Measurements from ENCODE around the gene KLHL35. TPM values are rescaled to one million over a fixed set of nuclear protein-coding genes. Genes with fewer than 3 reads are reported as not detected.
A peak's percentile ranks its signal among the peaks of the same experiment; 100 is the strongest.

Gene KLHL35
- total RNA-seq, 1 experiment from 2014 or later = 1.3 TPM

GRCh38 chr11:75422248-75423231, 10.5 kb downstream of the KLHL35 start:
- BruUV-seq (replicated peaks) = no TSS peak
- Mint-ChIP-seq H3K27me3 (ENCODE audit: unreplicated experiment) (no peaks in the 10 kb centered on the region), H3K27ac (ENCODE audit: unreplicated experiment) (no peak overlapping the region), H3K4me3 (ENCODE audit: low read depth, unreplicated experiment) (no peak overlapping the region), H3K4me1 (ENCODE audit: low read depth, unreplicated experiment) (peaks cover 27% of the 10 kb centered on the region), H3K9me3 (ENCODE audit: low read depth, unreplicated experiment) (no peaks in the 10 kb centered on the region), H3K36me3 (ENCODE audit: insufficient read depth, unreplicated experiment) (peaks cover 5% of the 10 kb centered on the region)
- TF ChIP-seq, protein P1, sequence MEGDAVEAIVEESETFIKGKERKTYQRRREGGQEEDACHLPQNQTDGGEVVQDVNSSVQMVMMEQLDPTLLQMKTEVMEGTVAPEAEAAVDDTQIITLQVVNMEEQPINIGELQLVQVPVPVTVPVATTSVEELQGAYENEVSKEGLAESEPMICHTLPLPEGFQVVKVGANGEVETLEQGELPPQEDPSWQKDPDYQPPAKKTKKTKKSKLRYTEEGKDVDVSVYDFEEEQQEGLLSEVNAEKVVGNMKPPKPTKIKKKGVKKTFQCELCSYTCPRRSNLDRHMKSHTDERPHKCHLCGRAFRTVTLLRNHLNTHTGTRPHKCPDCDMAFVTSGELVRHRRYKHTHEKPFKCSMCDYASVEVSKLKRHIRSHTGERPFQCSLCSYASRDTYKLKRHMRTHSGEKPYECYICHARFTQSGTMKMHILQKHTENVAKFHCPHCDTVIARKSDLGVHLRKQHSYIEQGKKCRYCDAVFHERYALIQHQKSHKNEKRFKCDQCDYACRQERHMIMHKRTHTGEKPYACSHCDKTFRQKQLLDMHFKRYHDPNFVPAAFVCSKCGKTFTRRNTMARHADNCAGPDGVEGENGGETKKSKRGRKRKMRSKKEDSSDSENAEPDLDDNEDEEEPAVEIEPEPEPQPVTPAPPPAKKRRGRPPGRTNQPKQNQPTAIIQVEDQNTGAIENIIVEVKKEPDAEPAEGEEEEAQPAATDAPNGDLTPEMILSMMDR (IDR thresholded peaks at IDR 0.05; ENCODE audit: unreplicated experiment) = no peak
- peak; percentile 34 for DNase-seq
- intact Hi-C loops (cut with micrococcal nuclease; ENCODE audit: unreplicated experiment) = no loop called here
- CTCF ChIA-PET = interaction anchor here (0.5 kb wide), 1 partner anchor 96 kb away, joined by 5 read pairs; no protein-coding TSS in a partner anchor

DNA sequence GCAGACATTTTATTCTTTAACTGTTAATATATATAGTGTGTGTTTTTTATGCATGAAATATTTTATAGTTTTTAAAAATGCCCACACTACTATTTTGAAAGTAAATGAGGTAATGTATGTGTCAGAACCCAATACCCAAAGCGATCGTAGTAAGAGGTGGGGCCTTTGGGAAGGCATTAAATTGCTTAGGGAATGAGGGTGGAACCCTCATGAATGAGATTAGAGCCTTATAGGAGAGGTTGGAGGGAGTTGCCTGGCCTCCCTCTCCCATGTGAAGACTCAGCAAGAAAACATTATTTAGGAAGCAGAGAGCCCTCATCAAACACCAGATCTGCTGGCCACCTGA, 11.1 kb downstream of the KLHL35 start:
- CTCF ChIA-PET = interaction anchor here (0.5 kb wide), 1 partner anchor 95 kb away, joined by 5 read pairs; no protein-coding TSS in a partner anchor
- H3K36me3 Mint-ChIP-seq (ENCODE audit: insufficient read depth, unreplicated experiment) = peaks cover 10% of the 10 kb centered on the region

DNA sequence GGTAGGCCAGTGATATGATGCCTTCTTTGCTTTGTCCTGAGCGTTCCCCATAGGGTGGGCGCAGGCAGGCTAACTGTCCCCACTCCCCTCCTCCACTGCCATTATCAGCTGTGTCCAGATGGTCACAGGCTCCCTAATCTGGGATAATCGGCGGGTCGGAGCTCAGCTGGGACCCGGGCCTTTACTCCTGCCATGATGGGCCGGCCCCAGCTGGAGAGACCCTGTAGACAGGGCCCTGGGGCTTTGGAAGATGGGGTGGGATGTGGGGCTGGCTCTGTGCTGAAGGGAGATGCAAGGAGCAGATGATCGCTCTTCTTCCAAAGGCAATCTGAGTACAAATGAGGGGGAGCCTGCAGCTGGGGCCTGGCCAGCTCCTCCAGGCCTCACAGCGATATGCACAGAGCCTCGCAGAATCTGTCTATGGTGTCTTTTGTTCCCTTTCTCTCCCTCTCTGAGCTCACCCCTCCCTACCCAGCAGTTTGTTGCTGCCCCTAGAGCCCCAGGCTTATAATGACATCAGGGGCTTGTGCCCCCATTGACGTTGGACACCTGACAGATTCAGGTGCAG, 11.9 kb downstream of the KLHL35 start:
- CTCF ChIA-PET = no interaction called here
- BruUV-seq (replicated peaks) = no TSS peak
- no peak overlapping the region for H3K27ac Mint-ChIP-seq (ENCODE audit: unreplicated experiment)

More for the DNA sequence above, 11.1 kb downstream of the KLHL35 start:
- intact Hi-C loops (cut with micrococcal nuclease; ENCODE audit: unreplicated experiment) = no loop called here
- TF ChIP-seq, protein P1 (IDR thresholded peaks at IDR 0.05; ENCODE audit: unreplicated experiment) = no peak
- no peak overlapping the region for H3K4me3 Mint-ChIP-seq (ENCODE audit: low read depth, unreplicated experiment)
- BruUV-seq (replicated peaks) = no TSS peak
- H3K27me3 Mint-ChIP-seq (ENCODE audit: unreplicated experiment) = no peaks in the 10 kb centered on the region
- H3K27ac Mint-ChIP-seq (ENCODE audit: unreplicated experiment) = no peak overlapping the region
- H3K4me1 Mint-ChIP-seq (ENCODE audit: low read depth, unreplicated experiment) = peaks cover 27% of the 10 kb centered on the region
- H3K9me3 Mint-ChIP-seq (ENCODE audit: low read depth, unreplicated experiment) = no peaks in the 10 kb centered on the region
- no peak for DNase-seq

DNA sequence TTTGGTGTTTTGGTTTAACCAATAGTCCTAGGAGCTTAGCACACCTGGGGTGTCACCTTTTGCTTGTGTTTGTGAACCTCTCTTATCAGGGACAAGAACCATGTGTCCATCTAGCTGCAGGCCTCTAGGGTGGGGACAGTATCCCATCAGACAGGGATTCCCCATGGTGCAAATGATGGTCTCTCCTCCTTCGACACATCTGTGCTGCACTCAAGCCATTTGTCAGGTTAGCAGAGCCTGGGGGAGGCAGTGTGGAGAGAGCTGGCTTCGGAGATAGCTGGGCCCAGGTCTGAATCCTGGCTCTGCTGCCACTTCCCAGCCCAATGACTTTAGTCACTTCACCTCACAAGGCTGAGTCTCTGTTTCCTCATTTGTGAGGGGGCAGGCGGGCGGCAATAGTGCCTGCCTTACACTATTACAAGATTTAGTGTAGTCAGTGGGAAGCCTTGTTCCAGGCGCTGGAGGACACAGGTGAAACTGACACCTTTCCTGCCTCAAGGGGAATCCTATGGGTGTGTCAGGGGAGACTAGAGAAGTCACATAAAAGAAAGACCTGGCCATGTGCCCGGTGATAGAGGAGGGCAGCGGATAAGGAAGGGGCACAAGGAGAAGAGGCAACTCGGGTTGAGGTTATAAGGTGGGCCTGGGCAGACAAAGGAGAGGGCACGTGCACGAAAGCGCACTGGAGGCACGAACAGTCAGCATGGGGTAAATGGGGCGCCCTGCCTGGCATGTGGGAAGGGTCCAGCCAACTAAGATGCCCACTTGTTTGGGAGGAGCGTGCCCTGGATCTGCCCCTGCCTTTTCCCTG, 12.6 kb downstream of the KLHL35 start:
- peaks cover 27% of the 10 kb centered on the region for H3K4me1 Mint-ChIP-seq (ENCODE audit: low read depth, unreplicated experiment)
- TF ChIP-seq, protein P1 (IDR thresholded peaks at IDR 0.05; ENCODE audit: unreplicated experiment) = no peak
- H3K27me3 Mint-ChIP-seq (ENCODE audit: unreplicated experiment) = no peaks in the 10 kb centered on the region
- peaks cover 22% of the 10 kb centered on the region for H3K36me3 Mint-ChIP-seq (ENCODE audit: insufficient read depth, unreplicated experiment)
- BruUV-seq (replicated peaks) = no TSS peak
- H3K4me3 Mint-ChIP-seq (ENCODE audit: low read depth, unreplicated experiment) = no peak overlapping the region
- intact Hi-C loops (cut with micrococcal nuclease; ENCODE audit: unreplicated experiment) = no loop called here
- DNase-seq = no peak
- H3K9me3 Mint-ChIP-seq (ENCODE audit: low read depth, unreplicated experiment) = no peaks in the 10 kb centered on the region
- CTCF ChIA-PET = no interaction called here
- H3K27ac Mint-ChIP-seq (ENCODE audit: unreplicated experiment) = no peak overlapping the region

More for the DNA sequence above, 11.9 kb downstream of the KLHL35 start:
- DNase-seq = no peak
- H3K4me3 Mint-ChIP-seq (ENCODE audit: low read depth, unreplicated experiment) = no peak overlapping the region
- intact Hi-C loops (cut with micrococcal nuclease; ENCODE audit: unreplicated experiment) = no loop called here
- TF ChIP-seq, protein P1 (IDR thresholded peaks at IDR 0.05; ENCODE audit: unreplicated experiment) = no peak
- no peaks in the 10 kb centered on the region for H3K27me3 Mint-ChIP-seq (ENCODE audit: unreplicated experiment)
- H3K9me3 Mint-ChIP-seq (ENCODE audit: low read depth, unreplicated experiment) = no peaks in the 10 kb centered on the region
- peaks cover 15% of the 10 kb centered on the region for H3K36me3 Mint-ChIP-seq (ENCODE audit: insufficient read depth, unreplicated experiment)
- H3K4me1 Mint-ChIP-seq (ENCODE audit: low read depth, unreplicated experiment) = peaks cover 27% of the 10 kb centered on the region

All from Calu3 (cell line).